ENCODE data around the gene GYG2. TPM values are rescaled to one million over a fixed set of nuclear protein-coding genes. Genes with fewer than 3 reads are reported as not detected.
"Not testable (repeated sequence)": the region's sequence is repeated elsewhere in the genome, so short reads cannot be mapped to it uniquely, and the experiment has no call there.

The GYG2 gene
- total RNA-seq, 1 experiment from 2014 or later = 9.0 TPM

- Mint-ChIP-seq H3K4me3 (ENCODE audit: low read depth, unreplicated experiment) (peak overlapping the region; percentile 37), H3K27me3 (ENCODE audit: unreplicated experiment) (peaks cover 11% of the 10 kb centered on the region)
- BruUV-seq (replicated peaks); CTCF ChIA-PET; H3K4me1 Mint-ChIP-seq (ENCODE audit: low read depth, unreplicated experiment); H3K27ac Mint-ChIP-seq (ENCODE audit: unreplicated experiment); H3K9me3 Mint-ChIP-seq (ENCODE audit: low read depth, unreplicated experiment); H3K36me3 Mint-ChIP-seq (ENCODE audit: insufficient read depth, unreplicated experiment): not testable (repeated sequence)
- intact Hi-C loops (cut with micrococcal nuclease; ENCODE audit: unreplicated experiment) = loop anchor here (10.0 kb wide), 1 partner anchor 1358 kb away; the partner anchor contains the start of gene ASMTL
- peak; percentile 56 for TF ChIP-seq CTCF (IDR thresholded peaks at IDR 0.05; ENCODE audit: unreplicated experiment)
- DNase-seq = peak; percentile 49
Measured at GRCh38 chrX:2812161-2812907, 16.4 kb upstream of the GYG2 start.

- TF ChIP-seq CTCF (IDR thresholded peaks at IDR 0.05; ENCODE audit: unreplicated experiment) = no peak
- Mint-ChIP-seq H3K4me1 (ENCODE audit: low read depth, unreplicated experiment) (no peaks in the 10 kb centered on the region), H3K27me3 (ENCODE audit: unreplicated experiment) (no peaks in the 10 kb centered on the region), H3K9me3 (ENCODE audit: low read depth, unreplicated experiment) (no peaks in the 10 kb centered on the region), H3K36me3 (ENCODE audit: insufficient read depth, unreplicated experiment) (no peaks in the 10 kb centered on the region), H3K4me3 (ENCODE audit: low read depth, unreplicated experiment) (no peak overlapping the region), H3K27ac (ENCODE audit: unreplicated experiment) (no peak overlapping the region)
- no peak for DNase-seq
- intact Hi-C loops (cut with micrococcal nuclease; ENCODE audit: unreplicated experiment) = loop anchor here (5.0 to 10.0 kb wide), 2 partner anchors 1170 to 1362 kb away; partner anchors contain the start of gene ASMTL
- CTCF ChIA-PET = no interaction called here
- no TSS peak for BruUV-seq (replicated peaks)
Measured at GRCh38 chrX:2817036-2817435, 11.7 kb upstream of the GYG2 start.

- DNase-seq = peak; percentile 20
- Mint-ChIP-seq H3K27ac (ENCODE audit: unreplicated experiment) (no peak overlapping the region), H3K4me1 (ENCODE audit: low read depth, unreplicated experiment) (no peaks in the 10 kb centered on the region), H3K9me3 (ENCODE audit: low read depth, unreplicated experiment) (no peaks in the 10 kb centered on the region), H3K36me3 (ENCODE audit: insufficient read depth, unreplicated experiment) (no peaks in the 10 kb centered on the region), H3K4me3 (ENCODE audit: low read depth, unreplicated experiment) (no peak overlapping the region), H3K27me3 (ENCODE audit: unreplicated experiment) (no peaks in the 10 kb centered on the region)
- intact Hi-C loops (cut with micrococcal nuclease; ENCODE audit: unreplicated experiment) = loop anchor here (5.0 to 10.0 kb wide), 2 partner anchors 1172 to 1365 kb away; partner anchors contain the start of gene ASMTL
- TF ChIP-seq CTCF (IDR thresholded peaks at IDR 0.05; ENCODE audit: unreplicated experiment) = no peak
- no TSS peak for BruUV-seq (replicated peaks)
- CTCF ChIA-PET = interaction anchor here (0.5 to 0.6 kb wide), 2 partner anchors 61 to 89 kb away, joined by 3 to 7 read pairs; no protein-coding TSS in a partner anchor
Measured at GRCh38 chrX:2819345-2820135, 9.2 kb upstream of the GYG2 start.

GRCh38 chrX:2820136-2820771 lies 8.5 kb upstream of the GYG2 start:
- no TSS peak for BruUV-seq (replicated peaks)
- Mint-ChIP-seq H3K27me3 (ENCODE audit: unreplicated experiment) (no peaks in the 10 kb centered on the region), H3K36me3 (ENCODE audit: insufficient read depth, unreplicated experiment) (no peaks in the 10 kb centered on the region), H3K27ac (ENCODE audit: unreplicated experiment) (no peak overlapping the region), H3K9me3 (ENCODE audit: low read depth, unreplicated experiment) (no peaks in the 10 kb centered on the region), H3K4me3 (ENCODE audit: low read depth, unreplicated experiment) (no peak overlapping the region), H3K4me1 (ENCODE audit: low read depth, unreplicated experiment) (no peaks in the 10 kb centered on the region)
- no peak for DNase-seq
- TF ChIP-seq CTCF (IDR thresholded peaks at IDR 0.05; ENCODE audit: unreplicated experiment) = no peak
- CTCF ChIA-PET = no interaction called here
- intact Hi-C loops (cut with micrococcal nuclease; ENCODE audit: unreplicated experiment) = no loop called here
